ENCODE data around the gene ADAM10.

DNA sequence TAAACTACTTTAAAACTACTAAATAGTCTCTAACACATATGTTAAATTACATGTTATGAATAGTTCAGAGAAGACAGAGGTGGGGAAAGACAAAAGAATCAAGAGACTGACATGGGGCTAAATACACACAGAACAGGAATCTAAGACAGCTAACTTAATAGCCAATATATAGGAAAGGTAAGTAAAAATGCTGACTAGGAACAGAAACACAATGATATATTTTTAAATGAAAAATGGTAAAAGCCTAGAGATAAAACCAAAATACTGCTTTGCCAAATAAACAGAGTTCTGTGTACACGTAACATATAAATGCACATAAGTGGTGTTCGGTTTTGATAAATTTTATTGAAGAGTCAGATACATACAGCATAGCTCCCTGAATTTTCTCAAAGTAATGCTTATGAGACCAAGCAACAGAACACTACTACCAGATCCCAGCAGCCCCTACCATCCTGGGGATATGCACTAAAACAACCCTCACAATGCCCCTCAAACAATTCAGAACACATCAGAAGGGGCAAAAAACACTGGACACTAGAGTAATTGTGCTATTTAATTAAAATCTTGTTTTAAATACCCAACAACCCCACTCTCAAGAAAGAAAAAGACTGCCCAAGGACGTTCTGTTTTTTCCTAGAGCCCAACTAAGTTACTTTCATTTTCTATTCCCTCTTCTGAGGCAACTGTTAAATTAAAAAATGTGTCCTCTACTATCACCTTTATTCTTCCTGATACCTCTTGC, 121.1 kb downstream of the ADAM10 start:
- TF ChIP-seq CTCF (IDR thresholded peaks at IDR 0.05; ENCODE audit: insufficient read depth, low read length): no peak
- TF ChIP-seq POLR2AphosphoS5 (IDR thresholded peaks at IDR 0.05; ENCODE audit: low read depth): no peak
- TF ChIP-seq GABPA (IDR thresholded peaks at IDR 0.05; ENCODE audit: low read depth): no peak
- TF ChIP-seq, protein P1, sequence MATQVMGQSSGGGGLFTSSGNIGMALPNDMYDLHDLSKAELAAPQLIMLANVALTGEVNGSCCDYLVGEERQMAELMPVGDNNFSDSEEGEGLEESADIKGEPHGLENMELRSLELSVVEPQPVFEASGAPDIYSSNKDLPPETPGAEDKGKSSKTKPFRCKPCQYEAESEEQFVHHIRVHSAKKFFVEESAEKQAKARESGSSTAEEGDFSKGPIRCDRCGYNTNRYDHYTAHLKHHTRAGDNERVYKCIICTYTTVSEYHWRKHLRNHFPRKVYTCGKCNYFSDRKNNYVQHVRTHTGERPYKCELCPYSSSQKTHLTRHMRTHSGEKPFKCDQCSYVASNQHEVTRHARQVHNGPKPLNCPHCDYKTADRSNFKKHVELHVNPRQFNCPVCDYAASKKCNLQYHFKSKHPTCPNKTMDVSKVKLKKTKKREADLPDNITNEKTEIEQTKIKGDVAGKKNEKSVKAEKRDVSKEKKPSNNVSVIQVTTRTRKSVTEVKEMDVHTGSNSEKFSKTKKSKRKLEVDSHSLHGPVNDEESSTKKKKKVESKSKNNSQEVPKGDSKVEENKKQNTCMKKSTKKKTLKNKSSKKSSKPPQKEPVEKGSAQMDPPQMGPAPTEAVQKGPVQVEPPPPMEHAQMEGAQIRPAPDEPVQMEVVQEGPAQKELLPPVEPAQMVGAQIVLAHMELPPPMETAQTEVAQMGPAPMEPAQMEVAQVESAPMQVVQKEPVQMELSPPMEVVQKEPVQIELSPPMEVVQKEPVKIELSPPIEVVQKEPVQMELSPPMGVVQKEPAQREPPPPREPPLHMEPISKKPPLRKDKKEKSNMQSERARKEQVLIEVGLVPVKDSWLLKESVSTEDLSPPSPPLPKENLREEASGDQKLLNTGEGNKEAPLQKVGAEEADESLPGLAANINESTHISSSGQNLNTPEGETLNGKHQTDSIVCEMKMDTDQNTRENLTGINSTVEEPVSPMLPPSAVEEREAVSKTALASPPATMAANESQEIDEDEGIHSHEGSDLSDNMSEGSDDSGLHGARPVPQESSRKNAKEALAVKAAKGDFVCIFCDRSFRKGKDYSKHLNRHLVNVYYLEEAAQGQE (IDR thresholded peaks at IDR 0.05; ENCODE audit: insufficient replicate concordance, low read depth): no peak
- TF ChIP-seq SPI1 (IDR thresholded peaks at IDR 0.05; ENCODE audit: borderline replicate concordance, low read depth): no peak

Data from HL-60 (cell line).